H1 (cell line): ENCODE data around the gene HDC. TPM values are rescaled to one million over a fixed set of nuclear protein-coding genes. Genes with fewer than 3 reads are reported as not detected.

Experiments used
- CHD7 ChIP-seq: fragments of 300-600 bp; sonication (generic); IDR thresholded peaks from 2 replicates; pipeline ENCODE4 v1.7.1; 2012; ENCODE audit warnings: low read length, moderate library complexity, mild to moderate bottlenecking, inconsistent platforms; ENCODE audit not compliant: insufficient replicate concordance
- polyA plus RNA-seq, 7 experiments: library from polyadenylated mRNA; depleted of rRNA in 3 of 7; stranded (reverse) in 5 of 7; unstranded in 2 of 7; fragments of >200 nt in 5 of 7; fragments of 200-250 nt in 2 of 7; gene quantifications; 1 replicate in 5 of 7; 2 replicates in 1 of 7; 4 replicates in 1 of 7; pipeline versions ENCODE4 v1.2.1 to v1.2.3, GENCODE V29; 2011 to 2013; ENCODE audit warnings: missing spikeins in 2 of 7, mixed read lengths in 2 of 7
- total RNA-seq: library from RNA; stranded (reverse); fragmentation: NEBNext Ultra II Directional; extraction: Animal tissue kit (Norgen Biotek cat#: 25700); gene quantifications from 2 replicates; pipeline ENCODE4 v1.2.1, GENCODE V29; 2021

Gene HDC
- total and polyA plus RNA-seq, 2 of the 8 experiments (the other 6 are each of a cell fraction or from before 2014, with no cell fraction given): 0.20 to 0.22 TPM

GRCh38 chr15:50244959-50245624, 20.4 kb downstream of the HDC start (continued):
- no peak for TF ChIP-seq CHD7
